ENCODE measurements around the gene F2R. TPM values are rescaled to one million over a fixed set of nuclear protein-coding genes. Genes with fewer than 3 reads are reported as not detected.

Gene F2R
- total and polyA plus RNA-seq, 9 of the 15 experiments (the other 6 are each of a cell fraction or from before 2014, with no cell fraction given) = 4.0 to 34.7 (median 15.1) TPM

DNA sequence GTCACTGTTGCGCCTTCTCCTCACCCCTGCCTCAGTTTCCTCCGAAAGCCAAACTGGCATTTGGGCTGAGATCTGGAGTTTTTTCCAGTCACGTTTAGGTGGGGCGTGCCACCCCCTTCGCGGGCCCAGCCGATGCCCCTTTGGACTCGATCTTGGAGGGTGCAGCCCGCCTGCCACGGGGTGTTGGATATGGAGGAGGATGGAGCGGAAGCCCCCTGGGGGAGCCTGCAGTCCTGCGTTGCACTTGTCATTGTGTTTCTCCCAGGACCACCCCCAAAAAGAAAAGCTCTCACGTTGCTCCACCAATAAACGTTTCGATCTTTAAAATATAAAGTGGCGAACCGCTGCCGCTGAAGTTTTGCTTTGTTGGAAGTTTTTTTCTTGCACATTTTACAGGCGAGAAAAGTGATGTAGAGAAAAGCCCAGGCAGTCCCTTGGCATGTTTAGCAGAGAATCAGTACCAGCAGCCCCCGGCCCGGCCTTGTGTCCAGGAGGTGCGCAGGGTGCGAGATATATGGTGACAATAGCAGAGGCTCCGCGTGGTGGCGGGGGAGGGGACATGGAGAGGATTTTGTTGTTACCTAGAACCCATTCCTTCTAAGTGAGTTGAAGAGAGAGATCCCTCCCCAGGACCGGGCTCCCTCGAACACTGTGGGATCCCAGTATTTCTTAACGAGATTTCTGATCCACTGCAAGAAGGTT lies 681 bp downstream of the F2R start (continued):
- TF ChIP-seq, protein P1, sequence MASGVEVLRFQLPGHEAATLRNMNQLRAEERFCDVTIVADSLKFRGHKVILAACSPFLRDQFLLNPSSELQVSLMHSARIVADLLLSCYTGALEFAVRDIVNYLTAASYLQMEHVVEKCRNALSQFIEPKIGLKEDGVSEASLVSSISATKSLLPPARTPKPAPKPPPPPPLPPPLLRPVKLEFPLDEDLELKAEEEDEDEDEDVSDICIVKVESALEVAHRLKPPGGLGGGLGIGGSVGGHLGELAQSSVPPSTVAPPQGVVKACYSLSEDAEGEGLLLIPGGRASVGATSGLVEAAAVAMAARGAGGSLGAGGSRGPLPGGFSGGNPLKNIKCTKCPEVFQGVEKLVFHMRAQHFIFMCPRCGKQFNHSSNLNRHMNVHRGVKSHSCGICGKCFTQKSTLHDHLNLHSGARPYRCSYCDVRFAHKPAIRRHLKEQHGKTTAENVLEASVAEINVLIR (CRISPR knock-in tag; IDR thresholded peaks at IDR 0.05) = no peak
- TF ChIP-seq HNRNPL (IDR thresholded peaks at IDR 0.05; ENCODE audit: low read depth, low read length) (no peak), HDGF (IDR thresholded peaks at IDR 0.05) (no peak), MEF2A (IDR thresholded peaks at IDR 0.05; ENCODE audit: control insufficient read depth, low read depth, low read length) (no peak), TARDBP (IDR thresholded peaks at IDR 0.05) (no peak), HDAC6 (IDR thresholded peaks at IDR 0.05; ENCODE audit: low read depth, low read length) (no peak), TEAD1 (CRISPR knock-in tag; IDR thresholded peaks at IDR 0.05) (peak in 1 of 2 experiments; percentile 26; a peak in 1 of 4 replicates), HLTF (IDR thresholded peaks at IDR 0.05) (no peak), RBBP5 (IDR thresholded peaks at IDR 0.05; ENCODE audit: borderline replicate concordance, insufficient read depth, low read length, poor library complexity, severe bottlenecking) (no peak)
- TF ChIP-seq, protein P2, sequence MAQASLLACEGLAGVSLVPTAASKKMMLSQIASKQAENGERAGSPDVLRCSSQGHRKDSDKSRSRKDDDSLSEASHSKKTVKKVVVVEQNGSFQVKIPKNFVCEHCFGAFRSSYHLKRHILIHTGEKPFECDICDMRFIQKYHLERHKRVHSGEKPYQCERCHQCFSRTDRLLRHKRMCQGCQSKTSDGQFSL (CRISPR knock-in tag; IDR thresholded peaks at IDR 0.05) = no peak
- TF ChIP-seq, protein P2 (tag; IDR thresholded peaks at IDR 0.05) = no peak
- TF ChIP-seq, protein P3, sequence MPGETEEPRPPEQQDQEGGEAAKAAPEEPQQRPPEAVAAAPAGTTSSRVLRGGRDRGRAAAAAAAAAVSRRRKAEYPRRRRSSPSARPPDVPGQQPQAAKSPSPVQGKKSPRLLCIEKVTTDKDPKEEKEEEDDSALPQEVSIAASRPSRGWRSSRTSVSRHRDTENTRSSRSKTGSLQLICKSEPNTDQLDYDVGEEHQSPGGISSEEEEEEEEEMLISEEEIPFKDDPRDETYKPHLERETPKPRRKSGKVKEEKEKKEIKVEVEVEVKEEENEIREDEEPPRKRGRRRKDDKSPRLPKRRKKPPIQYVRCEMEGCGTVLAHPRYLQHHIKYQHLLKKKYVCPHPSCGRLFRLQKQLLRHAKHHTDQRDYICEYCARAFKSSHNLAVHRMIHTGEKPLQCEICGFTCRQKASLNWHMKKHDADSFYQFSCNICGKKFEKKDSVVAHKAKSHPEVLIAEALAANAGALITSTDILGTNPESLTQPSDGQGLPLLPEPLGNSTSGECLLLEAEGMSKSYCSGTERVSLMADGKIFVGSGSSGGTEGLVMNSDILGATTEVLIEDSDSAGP (CRISPR knock-in tag; IDR thresholded peaks at IDR 0.05) = no peak
- TF ChIP-seq, protein P4, sequence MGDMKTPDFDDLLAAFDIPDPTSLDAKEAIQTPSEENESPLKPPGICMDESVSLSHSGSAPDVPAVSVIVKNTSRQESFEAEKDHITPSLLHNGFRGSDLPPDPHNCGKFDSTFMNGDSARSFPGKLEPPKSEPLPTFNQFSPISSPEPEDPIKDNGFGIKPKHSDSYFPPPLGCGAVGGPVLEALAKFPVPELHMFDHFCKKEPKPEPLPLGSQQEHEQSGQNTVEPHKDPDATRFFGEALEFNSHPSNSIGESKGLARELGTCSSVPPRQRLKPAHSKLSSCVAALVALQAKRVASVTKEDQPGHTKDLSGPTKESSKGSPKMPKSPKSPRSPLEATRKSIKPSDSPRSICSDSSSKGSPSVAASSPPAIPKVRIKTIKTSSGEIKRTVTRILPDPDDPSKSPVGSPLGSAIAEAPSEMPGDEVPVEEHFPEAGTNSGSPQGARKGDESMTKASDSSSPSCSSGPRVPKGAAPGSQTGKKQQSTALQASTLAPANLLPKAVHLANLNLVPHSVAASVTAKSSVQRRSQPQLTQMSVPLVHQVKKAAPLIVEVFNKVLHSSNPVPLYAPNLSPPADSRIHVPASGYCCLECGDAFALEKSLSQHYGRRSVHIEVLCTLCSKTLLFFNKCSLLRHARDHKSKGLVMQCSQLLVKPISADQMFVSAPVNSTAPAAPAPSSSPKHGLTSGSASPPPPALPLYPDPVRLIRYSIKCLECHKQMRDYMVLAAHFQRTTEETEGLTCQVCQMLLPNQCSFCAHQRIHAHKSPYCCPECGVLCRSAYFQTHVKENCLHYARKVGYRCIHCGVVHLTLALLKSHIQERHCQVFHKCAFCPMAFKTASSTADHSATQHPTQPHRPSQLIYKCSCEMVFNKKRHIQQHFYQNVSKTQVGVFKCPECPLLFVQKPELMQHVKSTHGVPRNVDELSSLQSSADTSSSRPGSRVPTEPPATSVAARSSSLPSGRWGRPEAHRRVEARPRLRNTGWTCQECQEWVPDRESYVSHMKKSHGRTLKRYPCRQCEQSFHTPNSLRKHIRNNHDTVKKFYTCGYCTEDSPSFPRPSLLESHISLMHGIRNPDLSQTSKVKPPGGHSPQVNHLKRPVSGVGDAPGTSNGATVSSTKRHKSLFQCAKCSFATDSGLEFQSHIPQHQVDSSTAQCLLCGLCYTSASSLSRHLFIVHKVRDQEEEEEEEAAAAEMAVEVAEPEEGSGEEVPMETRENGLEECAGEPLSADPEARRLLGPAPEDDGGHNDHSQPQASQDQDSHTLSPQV (IDR thresholded peaks at IDR 0.05) = no peak
- TF ChIP-seq, protein P5, sequence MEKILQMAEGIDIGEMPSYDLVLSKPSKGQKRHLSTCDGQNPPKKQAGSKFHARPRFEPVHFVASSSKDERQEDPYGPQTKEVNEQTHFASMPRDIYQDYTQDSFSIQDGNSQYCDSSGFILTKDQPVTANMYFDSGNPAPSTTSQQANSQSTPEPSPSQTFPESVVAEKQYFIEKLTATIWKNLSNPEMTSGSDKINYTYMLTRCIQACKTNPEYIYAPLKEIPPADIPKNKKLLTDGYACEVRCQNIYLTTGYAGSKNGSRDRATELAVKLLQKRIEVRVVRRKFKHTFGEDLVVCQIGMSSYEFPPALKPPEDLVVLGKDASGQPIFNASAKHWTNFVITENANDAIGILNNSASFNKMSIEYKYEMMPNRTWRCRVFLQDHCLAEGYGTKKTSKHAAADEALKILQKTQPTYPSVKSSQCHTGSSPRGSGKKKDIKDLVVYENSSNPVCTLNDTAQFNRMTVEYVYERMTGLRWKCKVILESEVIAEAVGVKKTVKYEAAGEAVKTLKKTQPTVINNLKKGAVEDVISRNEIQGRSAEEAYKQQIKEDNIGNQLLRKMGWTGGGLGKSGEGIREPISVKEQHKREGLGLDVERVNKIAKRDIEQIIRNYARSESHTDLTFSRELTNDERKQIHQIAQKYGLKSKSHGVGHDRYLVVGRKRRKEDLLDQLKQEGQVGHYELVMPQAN (IDR thresholded peaks at IDR 0.05; ENCODE audit: borderline replicate concordance) = no peak
